HG02763 (cell line): ENCODE data around the gene PTPN3.
"Not testable (repeated sequence)": the region's sequence is repeated elsewhere in the genome, so short reads cannot be mapped to it uniquely, and the experiment has no call there.

Experiments used
- ATAC-seq: cut with Tn5 transposase; IDR thresholded peaks from one replicate; pipeline ENCODE4 v1.9.1; 2021; ENCODE audit warnings: mild to moderate bottlenecking, moderate library complexity; ENCODE audit not compliant: unreplicated experiment

Gene PTPN3

GRCh38 chr9:109354190-109354589, 143.9 kb downstream of the PTPN3 start:
- no peak for ATAC-seq

GRCh38 chr9:109351032-109351431, 147.1 kb downstream of the PTPN3 start:
- no peak for ATAC-seq

- ATAC-seq = no peak
Observed at GRCh38 chr9:109349421-109349846, 148.7 kb downstream of the PTPN3 start.

- ATAC-seq = no peak
Observed at GRCh38 chr9:109346904-109347303, 151.2 kb downstream of the PTPN3 start.

- no peak for ATAC-seq
Observed at GRCh38 chr9:109344866-109345265, 153.2 kb downstream of the PTPN3 start.

GRCh38 chr9:109342878-109343277, 155.2 kb downstream of the PTPN3 start:
- ATAC-seq = no peak

GRCh38 chr9:109341561-109341960, 156.5 kb downstream of the PTPN3 start:
- ATAC-seq = no peak

GRCh38 chr9:109340979-109341378, 157.1 kb downstream of the PTPN3 start:
- not testable (repeated sequence) for ATAC-seq

GRCh38 chr9:109336409-109336808, 161.7 kb downstream of the PTPN3 start:
- no peak for ATAC-seq

- ATAC-seq = no peak
Observed at GRCh38 chr9:109335929-109336328, 162.2 kb downstream of the PTPN3 start.

GRCh38 chr9:109335121-109335520, 163.0 kb downstream of the PTPN3 start:
- no peak for ATAC-seq

- ATAC-seq = no peak
Observed at GRCh38 chr9:109331353-109331752, 166.8 kb downstream of the PTPN3 start.

- ATAC-seq = no peak
Observed at GRCh38 chr9:109329638-109330258, 168.4 kb downstream of the PTPN3 start.

GRCh38 chr9:109328978-109329637, 169.0 kb downstream of the PTPN3 start:
- no peak for ATAC-seq
